Keratinocyte (primary cell): Measurements from ENCODE around the gene TMEM38B. TPM values are rescaled to one million over a fixed set of nuclear protein-coding genes. Genes with fewer than 3 reads are reported as not detected.
A peak's percentile ranks its signal among the peaks of the same experiment; 100 is the strongest.

ENCODE experiments used
- DNase-seq: peaks from one replicate; pipeline ENCODE4 v3.0.0-alpha.2; 2011; ENCODE audit warnings: low read depth, missing footprints, low spot score
- FAIRE-seq: peaks from 2 replicates; lab custom pipeline; 2011; peaks lifted over from hg19 to GRCh38; lab: Jason Lieb, UNC
- H2AFZ ChIP-seq: 2 replicates; pipeline ENCODE4 v1.6.0; 2012; ENCODE audit warnings: low read length, control low read depth, inconsistent platforms; ENCODE audit not compliant: control insufficient read depth
- H3K27ac ChIP-seq: 2 replicates; pipeline ENCODE4 v1.5.1; 2011; ENCODE audit warnings: low read length; ENCODE audit not compliant: control insufficient read depth, insufficient read depth
- H3K27me3 ChIP-seq: 3 replicates; pipeline ENCODE4 v1.6.0; 2011; ENCODE audit warnings: low read length; ENCODE audit not compliant: control insufficient read depth, insufficient read depth; ENCODE audit errors: extremely low read depth
- H3K36me3 ChIP-seq, 2 experiments: 2 replicates in 1 of 2; 3 replicates in 1 of 2; pipeline ENCODE4 v1.5.1; 2011; ENCODE audit warnings: low read length in 2 of 2, mild to moderate bottlenecking in 1 of 2; ENCODE audit not compliant: control insufficient read depth in 2 of 2, insufficient read depth in 2 of 2; ENCODE audit errors: extremely low read depth in 1 of 2
- H3K4me1 ChIP-seq: 3 replicates; pipeline ENCODE4 v1.5.1; 2011; ENCODE audit warnings: low read length; ENCODE audit not compliant: control insufficient read depth, insufficient read depth; ENCODE audit errors: extremely low read depth
- H3K4me2 ChIP-seq: 3 replicates; pipeline ENCODE4 v1.6.0; 2011; ENCODE audit warnings: low read depth, low read length; ENCODE audit not compliant: control insufficient read depth, insufficient read depth; ENCODE audit errors: extremely low read depth
- H3K4me3 ChIP-seq, 3 experiments: fragments of 200-600 bp in 1 of 3; sonication (generic) in 1 of 3; 2 replicates in 2 of 3; 3 replicates in 1 of 3; pipeline ENCODE4 v1.5.1; 2011 to 2016; ENCODE audit warnings: low read length in 3 of 3, mild to moderate bottlenecking in 3 of 3, control low read depth in 2 of 3, inconsistent platforms in 1 of 3, low read depth in 1 of 3, mixed read lengths in 1 of 3, mixed run types in 1 of 3, moderate library complexity in 1 of 3; ENCODE audit not compliant: control insufficient read depth in 2 of 3, insufficient read depth in 2 of 3; ENCODE audit errors: extremely low read depth in 1 of 3
- H3K79me2 ChIP-seq: 2 replicates; pipeline ENCODE4 v1.6.0; 2012; ENCODE audit warnings: low read length; ENCODE audit not compliant: control insufficient read depth, insufficient read depth
- H3K9ac ChIP-seq: 3 replicates; pipeline ENCODE4 v1.6.0; 2011; ENCODE audit warnings: low read length; ENCODE audit not compliant: control insufficient read depth, insufficient read depth; ENCODE audit errors: extremely low read depth
- H3K9me1 ChIP-seq: 3 replicates; pipeline ENCODE4 v1.6.0; 2011; ENCODE audit warnings: low read length; ENCODE audit not compliant: control insufficient read depth, insufficient read depth; ENCODE audit errors: extremely low read depth
- H3K9me3 ChIP-seq: 2 replicates; pipeline ENCODE4 v1.5.1; 2012; ENCODE audit warnings: low read depth, low read length; ENCODE audit not compliant: control insufficient read depth
- H4K20me1 ChIP-seq: 3 replicates; pipeline ENCODE4 v1.6.0; 2011; ENCODE audit warnings: low read length; ENCODE audit not compliant: control insufficient read depth, insufficient read depth; ENCODE audit errors: extremely low read depth
- EZH2 ChIP-seq: IDR thresholded peaks from one replicate; pipeline ENCODE4 v1.6.1; 2012; ENCODE audit warnings: inconsistent platforms, mild to moderate bottlenecking, low read length, moderate library complexity
- dilution Hi-C: fragments of 300-500 bp; cut with MboI; formaldehyde crosslinking; loops from one replicate; pipeline ENCODE4 v1.7.0; 2020; ENCODE audit warnings: low sequenced_read_pairs; ENCODE audit not compliant: extremely low pct_ligation_motif_present
- polyA plus RNA-seq, 5 experiments: library from polyadenylated mRNA; depleted of rRNA in 3 of 5; stranded (reverse) in 3 of 5; stranded (forward) in 1 of 5; unstranded in 1 of 5; fragments of >200 nt; gene quantifications; 1 replicate in 1 of 5; 2 replicates in 3 of 5; 3 replicates in 1 of 5; pipeline versions ENCODE4 v1.2.1 to v1.2.3, GENCODE V29; 2011 to 2012; ENCODE audit warnings: missing spikeins in 2 of 5, low read depth in 1 of 5, low replicate concordance in 1 of 5
- TF ChIP-seq, protein P1 (sequence below), 3 experiments: IDR thresholded peaks in 1 of 3; conservative IDR thresholded peaks in 1 of 3; optimal IDR thresholded peaks in 1 of 3; 2 replicates in 2 of 3; 3 replicates in 1 of 3; pipeline versions ENCODE3 to v1.5.1; 2011; ENCODE audit warnings: low read length in 3 of 3, mild to moderate bottlenecking in 3 of 3, moderate library complexity in 2 of 3, control low read depth in 1 of 3, inconsistent platforms in 1 of 3; ENCODE audit not compliant: insufficient read depth in 2 of 3; ENCODE audit errors: extremely low read depth in 1 of 3

The TMEM38B gene
- polyA plus RNA-seq, 1 donor (not counting 4 experiments of a cell fraction or from before 2014, with no cell fraction given) = 9.8 TPM

DNA sequence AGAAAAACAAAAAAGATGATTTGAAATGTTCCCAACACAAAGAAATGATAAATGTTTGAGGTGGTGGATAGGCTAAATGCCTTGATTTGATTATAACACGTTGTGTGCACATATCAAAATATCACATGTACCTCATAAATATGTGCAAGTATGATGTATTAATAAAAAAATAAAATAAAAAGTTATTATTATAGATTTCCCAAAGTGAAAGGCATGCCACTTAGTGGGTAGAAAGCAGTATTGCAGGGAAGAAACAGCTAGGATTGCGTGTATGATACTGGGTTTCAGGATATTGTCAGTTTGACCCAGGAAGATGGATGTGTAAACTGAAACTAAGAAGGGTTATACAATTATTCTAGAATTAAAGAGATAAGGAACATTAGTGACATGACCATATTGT, 3.6 kb upstream of the TMEM38B start:
- TF ChIP-seq, protein P1, sequence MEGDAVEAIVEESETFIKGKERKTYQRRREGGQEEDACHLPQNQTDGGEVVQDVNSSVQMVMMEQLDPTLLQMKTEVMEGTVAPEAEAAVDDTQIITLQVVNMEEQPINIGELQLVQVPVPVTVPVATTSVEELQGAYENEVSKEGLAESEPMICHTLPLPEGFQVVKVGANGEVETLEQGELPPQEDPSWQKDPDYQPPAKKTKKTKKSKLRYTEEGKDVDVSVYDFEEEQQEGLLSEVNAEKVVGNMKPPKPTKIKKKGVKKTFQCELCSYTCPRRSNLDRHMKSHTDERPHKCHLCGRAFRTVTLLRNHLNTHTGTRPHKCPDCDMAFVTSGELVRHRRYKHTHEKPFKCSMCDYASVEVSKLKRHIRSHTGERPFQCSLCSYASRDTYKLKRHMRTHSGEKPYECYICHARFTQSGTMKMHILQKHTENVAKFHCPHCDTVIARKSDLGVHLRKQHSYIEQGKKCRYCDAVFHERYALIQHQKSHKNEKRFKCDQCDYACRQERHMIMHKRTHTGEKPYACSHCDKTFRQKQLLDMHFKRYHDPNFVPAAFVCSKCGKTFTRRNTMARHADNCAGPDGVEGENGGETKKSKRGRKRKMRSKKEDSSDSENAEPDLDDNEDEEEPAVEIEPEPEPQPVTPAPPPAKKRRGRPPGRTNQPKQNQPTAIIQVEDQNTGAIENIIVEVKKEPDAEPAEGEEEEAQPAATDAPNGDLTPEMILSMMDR (optimal IDR thresholded peaks at IDR 0.05 in 1 of 3, IDR thresholded peaks at IDR 0.05 in 1 of 3, conservative IDR thresholded peaks at IDR 0.05 in 1 of 3; ENCODE audit: extremely low read depth in 1 of 3, insufficient read depth in 2 of 3, low read length in 3 of 3) = peak in 2 of 3 experiments; percentile 43 to 45
- no peak for TF ChIP-seq EZH2
- no peak for DNase-seq
- Histone ChIP-seq H3K79me2 (peaks cover 2% of the 10 kb centered on the region), H2AFZ (no peak overlapping the region), H3K9ac (no peak overlapping the region), H3K4me2 (no peak overlapping the region), H3K9me3 (no peaks in the 10 kb centered on the region), H3K4me3 (no peak overlapping the region), H3K27me3 (peaks cover 2% of the 10 kb centered on the region), H3K4me1 (peaks cover 14% of the 10 kb centered on the region), H4K20me1 (no peaks in the 10 kb centered on the region), H3K27ac (no peak overlapping the region), H3K9me1 (no peaks in the 10 kb centered on the region), H3K36me3 (no peaks in the 10 kb centered on the region)
- no peak for FAIRE-seq
- dilution Hi-C loops = no loop called here

DNA sequence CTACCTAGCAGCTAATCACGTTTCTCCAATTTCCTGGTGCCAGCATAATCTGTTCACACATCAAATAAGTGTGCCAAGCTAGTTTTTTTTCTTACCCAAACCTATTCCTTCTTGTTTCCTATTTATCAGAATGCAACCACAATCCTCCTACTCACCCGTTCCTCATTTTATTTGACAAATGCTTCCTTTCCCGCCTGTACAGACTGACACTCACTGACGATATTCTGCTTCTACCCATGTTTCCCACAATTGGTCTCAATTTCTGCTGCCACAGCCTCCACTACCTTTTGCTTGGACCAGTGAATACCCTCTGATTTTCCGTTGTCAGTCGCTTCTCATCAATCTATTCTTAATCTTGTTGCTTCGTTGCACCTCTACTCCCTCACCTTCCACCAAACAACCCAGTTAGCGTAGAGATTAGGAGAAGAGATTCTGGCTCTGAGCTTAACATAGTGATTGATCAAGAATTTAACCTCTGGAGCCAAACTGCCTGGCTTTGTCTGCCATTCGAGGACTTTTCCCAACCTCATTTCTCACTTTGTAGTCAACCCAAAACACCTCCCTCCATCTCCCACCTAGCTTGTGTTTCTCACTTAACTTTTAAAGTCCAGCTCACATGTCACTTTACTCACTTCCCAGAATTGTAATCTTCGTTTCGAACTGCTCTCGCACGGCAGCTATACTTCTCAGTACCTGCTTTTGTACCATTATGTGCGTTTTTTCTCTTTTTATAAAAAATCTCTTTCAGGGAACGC, 729 bp upstream of the TMEM38B start:
- DNase-seq (no peak), FAIRE-seq (peak; percentile 62)
- peaks cover 2% of the 10 kb centered on the region for H3K27me3 ChIP-seq
- no peaks in the 10 kb centered on the region for H3K36me3 ChIP-seq
- no peaks in the 10 kb centered on the region for H3K9me3 ChIP-seq
- peaks cover 2% of the 10 kb centered on the region for H3K79me2 ChIP-seq
- no peak overlapping the region for H3K27ac ChIP-seq
- peaks cover 14% of the 10 kb centered on the region for H3K4me1 ChIP-seq
- H3K9me1 ChIP-seq = no peaks in the 10 kb centered on the region
- H3K4me2 ChIP-seq = peak overlapping the region; percentile 100
- no peak for TF ChIP-seq EZH2
- TF ChIP-seq, protein P1 (optimal IDR thresholded peaks at IDR 0.05 in 1 of 3, IDR thresholded peaks at IDR 0.05 in 1 of 3, conservative IDR thresholded peaks at IDR 0.05 in 1 of 3; ENCODE audit: extremely low read depth in 1 of 3, insufficient read depth in 2 of 3, low read length in 3 of 3) = no peak
- dilution Hi-C loops = no loop called here
- H4K20me1 ChIP-seq = no peaks in the 10 kb centered on the region
- H2AFZ ChIP-seq = peak overlapping the region; percentile 93
- H3K9ac ChIP-seq = peak overlapping the region; percentile 75
- peak overlapping the region; percentile 85 to 93 (median 86) for H3K4me3 ChIP-seq
